H9 (cell line): ENCODE measurements around the gene PRR36. TPM values are rescaled to one million over a fixed set of nuclear protein-coding genes. Genes with fewer than 3 reads are reported as not detected.

ENCODE experiments used
- DNase-seq: peaks from one replicate; pipeline ENCODE4 v3.0.0-alpha.2; 2017
- H2AFZ ChIP-seq: one replicate; pipeline ENCODE4 v1.6.1; 2013; ENCODE audit warnings: mild to moderate bottlenecking, low read length, control low read depth, moderate library complexity
- H2AK5ac ChIP-seq: 2 replicates; pipeline ENCODE4 v1.6.1; 2013; ENCODE audit warnings: low read length, control low read depth, mixed read lengths; ENCODE audit not compliant: insufficient read length
- H2BK120ac ChIP-seq: one replicate; pipeline ENCODE4 v1.6.1; 2013; ENCODE audit warnings: low read depth, mild to moderate bottlenecking, low read length, control low read depth, inconsistent platforms; ENCODE audit not compliant: poor library complexity, severe bottlenecking
- H2BK12ac ChIP-seq: 2 replicates; pipeline ENCODE4 v1.6.1; 2013; ENCODE audit warnings: low read length, control low read depth, mixed read lengths, low read depth; ENCODE audit not compliant: insufficient read length
- H2BK15ac ChIP-seq: 2 replicates; pipeline ENCODE4 v1.6.1; 2013; ENCODE audit warnings: low read depth, low read length, control low read depth
- H2BK20ac ChIP-seq: one replicate; pipeline ENCODE4 v1.6.1; 2013; ENCODE audit warnings: low read depth, mild to moderate bottlenecking, low read length, control low read depth, inconsistent platforms; ENCODE audit not compliant: poor library complexity, severe bottlenecking
- H2BK5ac ChIP-seq: 2 replicates; pipeline ENCODE4 v1.6.1; 2013; ENCODE audit warnings: low read length, control low read depth, mixed read lengths; ENCODE audit not compliant: insufficient read length
- H3K14ac ChIP-seq: 2 replicates; pipeline ENCODE4 v1.6.1; 2013; ENCODE audit warnings: low read length, control low read depth; ENCODE audit not compliant: insufficient read depth
- H3K18ac ChIP-seq: 2 replicates; pipeline ENCODE4 v1.6.1; 2013; ENCODE audit warnings: low read depth, mild to moderate bottlenecking, mixed read lengths, low read length, control low read depth; ENCODE audit not compliant: insufficient read length
- H3K23ac ChIP-seq: 2 replicates; pipeline ENCODE4 v1.6.1; 2013; ENCODE audit warnings: low read length, control low read depth, mixed read lengths, low read depth; ENCODE audit not compliant: insufficient read length
- H3K23me2 ChIP-seq: 2 replicates; pipeline ENCODE4 v1.6.1; 2013; ENCODE audit warnings: low read depth, mild to moderate bottlenecking, mixed read lengths, low read length, control low read depth; ENCODE audit not compliant: insufficient read length, poor library complexity, severe bottlenecking
- H3K27ac ChIP-seq: 2 replicates; pipeline ENCODE4 v1.5.1; 2013; ENCODE audit warnings: low read length, control low read depth, mixed read lengths, low read depth; ENCODE audit not compliant: insufficient read length
- H3K27me3 ChIP-seq: 2 replicates; pipeline ENCODE4 v1.6.1; 2013; ENCODE audit warnings: low read length, control low read depth, inconsistent platforms; ENCODE audit not compliant: insufficient read depth
- H3K4ac ChIP-seq: 2 replicates; pipeline ENCODE4 v1.6.1; 2013; ENCODE audit warnings: low read depth, mild to moderate bottlenecking, control low read depth, inconsistent platforms, low read length, moderate library complexity
- H3K4me1 ChIP-seq: 2 replicates; pipeline ENCODE4 v1.6.1; 2013; ENCODE audit warnings: low read length, control low read depth, inconsistent platforms; ENCODE audit not compliant: insufficient read depth
- H3K4me2 ChIP-seq: 2 replicates; pipeline ENCODE4 v1.6.1; 2013; ENCODE audit warnings: low read length, control low read depth, mixed read lengths; ENCODE audit not compliant: insufficient read length, insufficient read depth
- H3K56ac ChIP-seq: 2 replicates; pipeline ENCODE4 v1.6.1; 2013; ENCODE audit warnings: low read depth, mild to moderate bottlenecking, mixed read lengths, low read length, control low read depth; ENCODE audit not compliant: insufficient read length
- H3K79me1 ChIP-seq: 2 replicates; pipeline ENCODE4 v1.6.1; 2013; ENCODE audit warnings: low read depth, mild to moderate bottlenecking, moderate library complexity, low read length, control low read depth, inconsistent platforms; ENCODE audit not compliant: insufficient read depth, poor library complexity, severe bottlenecking
- H3K79me2 ChIP-seq: 2 replicates; pipeline ENCODE4 v1.6.1; 2013; ENCODE audit warnings: low read length, control low read depth, inconsistent platforms; ENCODE audit not compliant: insufficient read depth
- H3K9ac ChIP-seq: 2 replicates; pipeline ENCODE4 v1.6.1; 2013; ENCODE audit warnings: low read length, control low read depth, mixed read lengths; ENCODE audit not compliant: insufficient read length; ENCODE audit errors: extremely low read depth
- H3K9me3 ChIP-seq: one replicate; pipeline ENCODE4 v1.6.1; 2013; ENCODE audit warnings: low read depth, low read length, inconsistent platforms; ENCODE audit not compliant: control insufficient read depth
- H3T11ph ChIP-seq: one replicate; pipeline ENCODE4 v1.6.1; 2013; ENCODE audit warnings: mild to moderate bottlenecking, low read length, control low read depth, inconsistent platforms
- H4K20me1 ChIP-seq: one replicate; pipeline ENCODE4 v1.6.1; 2013; ENCODE audit not compliant: control insufficient read depth, insufficient read length, insufficient read depth
- H4K5ac ChIP-seq: 2 replicates; pipeline ENCODE4 v1.6.1; 2013; ENCODE audit warnings: low read depth, mild to moderate bottlenecking, mixed read lengths, low read length, control low read depth; ENCODE audit not compliant: insufficient read length
- H4K8ac ChIP-seq: replicated peaks from 2 replicates; pipeline ENCODE4 v1.6.1; 2013; ENCODE audit warnings: low read length, control low read depth, mixed read lengths, low read depth; ENCODE audit not compliant: insufficient read length
- H4K91ac ChIP-seq: 2 replicates; pipeline ENCODE4 v1.6.1; 2013; ENCODE audit warnings: low read depth, mild to moderate bottlenecking, moderate library complexity, mixed read lengths, low read length, control low read depth; ENCODE audit not compliant: insufficient read length
- H3K27ac Mint-ChIP-seq, 3 experiments: 2 replicates in 2 of 3; 3 replicates in 1 of 3; pipeline ENCODE4 v1.8.0; 2020 to 2021; ENCODE audit warnings: mixed read lengths in 3 of 3, mild to moderate bottlenecking in 1 of 3, moderate library complexity in 1 of 3
- H3K27me3 Mint-ChIP-seq: 2 replicates; pipeline ENCODE4 v1.8.0; 2021; ENCODE audit warnings: low read depth, mild to moderate bottlenecking, moderate library complexity, mixed read lengths
- H3K36me3 Mint-ChIP-seq, 3 experiments: 2 replicates in 2 of 3; 3 replicates in 1 of 3; pipeline ENCODE4 v1.8.0; 2020 to 2021; ENCODE audit warnings: low read depth in 3 of 3, mixed read lengths in 3 of 3; ENCODE audit not compliant: insufficient read depth in 1 of 3
- H3K4me1 Mint-ChIP-seq, 2 experiments: 2 replicates each; pipeline ENCODE4 v1.8.0; 2020; ENCODE audit warnings: mixed read lengths in 2 of 2
- H3K4me3 Mint-ChIP-seq, 2 experiments: 2 replicates in 1 of 2; 3 replicates in 1 of 2; pipeline ENCODE4 v1.8.0; 2020 to 2021; ENCODE audit warnings: mild to moderate bottlenecking in 2 of 2, mixed read lengths in 2 of 2, moderate library complexity in 1 of 2
- H3K9me3 Mint-ChIP-seq, 2 experiments: 2 replicates in 1 of 2; 3 replicates in 1 of 2; pipeline ENCODE4 v1.8.0; 2020; ENCODE audit warnings: mild to moderate bottlenecking in 2 of 2, mixed read lengths in 2 of 2, moderate library complexity in 1 of 2
- CTCF ChIP-seq: fragments of 200-600 bp; sonication (generic); conservative IDR thresholded peaks from 3 replicates; pipeline ENCODE4 v1.8.0; 2021; ENCODE audit warnings: antibody characterized with exemption, mild to moderate bottlenecking
- WGBS: extraction: QIAGEN DNeasy Blood & Tissue Kit; methylation state at CpG from one replicate; pipeline ENCODE4 v1.1.7; 2013; ENCODE audit warnings: missing lambda C conversion rate, low lambda C conversion rate, mixed read lengths; ENCODE audit not compliant: insufficient read length; ENCODE audit errors: extremely low coverage; 5-methylcytosine and 5-hydroxymethylcytosine counted together
- total RNA-seq: library from RNA; stranded (reverse); gene quantifications from 2 replicates; pipeline ENCODE4 v1.2.1, GENCODE V29; 2021

PRR36 gene
- total RNA-seq, 1 experiment from 2014 or later, result 20.4 TPM

- Histone ChIP-seq H3K23ac (no peak overlapping the region), H3K79me2 (no peaks in the 10 kb centered on the region), H2BK5ac (no peak overlapping the region), H3K4ac (no peak overlapping the region), H4K91ac (no peak overlapping the region), H2AK5ac (no peak overlapping the region), H3K9ac (no peak overlapping the region), H3K27me3 (no peaks in the 10 kb centered on the region), H4K8ac (no peak overlapping the region), H3T11ph (no peak overlapping the region), H3K18ac (no peak overlapping the region), H2AFZ (no peak overlapping the region), H2BK12ac (no peak overlapping the region), H2BK20ac (no peak overlapping the region), H3K56ac (no peak overlapping the region), H4K5ac (no peak overlapping the region), H3K4me1 (no peaks in the 10 kb centered on the region), H3K23me2 (no peaks in the 10 kb centered on the region), H4K20me1 (no peaks in the 10 kb centered on the region), H3K9me3 (no peaks in the 10 kb centered on the region), H3K14ac (no peak overlapping the region), H3K27ac (no peak overlapping the region), H3K4me2 (no peak overlapping the region), H3K79me1 (no peaks in the 10 kb centered on the region), H2BK120ac (no peak overlapping the region), H2BK15ac (no peak overlapping the region)
- Mint-ChIP-seq H3K4me3 (no peak overlapping the region), H3K27ac (no peak overlapping the region), H3K36me3 (no peaks in the 10 kb centered on the region), H3K27me3 (peaks cover 14% of the 10 kb centered on the region), H3K4me1 (peaks cover 6 to 10% of the 10 kb centered on the region in 2 experiments), H3K9me3 (no peaks in the 10 kb centered on the region)
- peak; percentile 24 for DNase-seq
- no peak for TF ChIP-seq CTCF
- no CpG with 5 or more reads among the region's 34 CpGs for WGBS
These were observed 25.3 kb downstream of the PRR36 start for GRCh38 chr19:7848779-7849457.
